Ishikawa (cell line): ENCODE results near the gene BSPH1.

Experiments used
- RAD21 ChIP-seq: IDR thresholded peaks from 2 replicates; pipeline ENCODE4 v1.6.1; 2012; ENCODE audit warnings: low read depth
- TEAD4 ChIP-seq: IDR thresholded peaks from 2 replicates; pipeline ENCODE4 v1.6.1; 2012

BSPH1 gene

DNA sequence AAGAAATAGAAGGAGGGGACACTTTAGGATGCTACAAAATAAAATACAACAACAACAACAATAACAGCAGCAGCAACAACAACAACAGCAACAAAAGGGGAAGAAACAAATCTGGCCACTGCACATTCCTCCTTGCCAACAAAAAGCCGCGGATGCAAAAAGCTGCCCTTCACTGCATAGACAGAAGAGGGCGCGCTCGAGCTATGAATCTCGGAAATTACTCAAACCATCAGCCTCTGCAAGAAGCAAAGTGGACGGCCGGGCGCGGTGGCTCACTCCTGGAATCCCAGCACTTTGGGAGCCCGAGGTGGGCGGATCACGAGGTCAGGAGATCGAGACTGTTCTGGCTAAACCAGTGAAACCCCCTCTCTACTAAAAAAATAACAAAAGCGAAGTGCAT is 71.9 kb downstream of the BSPH1 start:
- TF ChIP-seq RAD21 (peak; percentile 36), TEAD4 (0 out of 2 replicates have a peak, but pooled peaks have one; percentile 28)
